Measurements from ENCODE around the gene CDC42EP4.
"Not testable (repeated sequence)": the region's sequence is repeated elsewhere in the genome, so short reads cannot be mapped to it uniquely, and the experiment has no call there.

The CDC42EP4 gene

DNA sequence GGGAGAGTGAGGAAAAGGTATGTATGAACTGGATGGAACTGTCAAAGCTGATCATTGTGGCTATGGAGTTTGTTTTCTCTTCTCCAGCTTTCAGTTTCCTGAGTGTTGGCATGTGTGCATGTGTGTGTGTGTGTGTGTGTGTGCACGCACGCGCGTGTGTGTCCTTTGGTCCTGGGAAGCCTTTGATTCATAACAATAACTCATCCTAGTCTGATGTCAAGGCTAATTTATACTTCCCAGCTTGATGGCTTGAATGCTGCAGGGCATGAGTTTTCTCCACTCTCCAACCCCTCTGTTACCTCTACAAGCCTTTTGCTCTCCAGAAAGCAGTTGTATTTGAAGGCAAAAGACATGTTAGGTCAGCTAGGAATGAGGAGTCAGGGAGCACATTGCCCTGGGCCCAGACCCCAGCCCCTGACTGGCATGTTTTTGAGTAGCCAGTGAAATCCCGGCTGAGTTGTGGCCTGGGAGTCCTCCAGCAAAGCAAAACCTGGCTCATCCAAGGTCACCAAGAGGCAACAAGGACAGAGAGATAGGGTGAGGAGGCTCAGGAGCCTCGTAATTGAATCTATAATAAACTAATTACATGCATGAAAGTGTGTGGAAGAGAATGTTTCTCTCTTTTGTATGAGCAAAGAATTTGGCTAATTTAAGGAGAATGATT is 8.9 kb upstream of the CDC42EP4 start:
- DNase-seq (ENCODE audit: low read depth) = no peak

DNA sequence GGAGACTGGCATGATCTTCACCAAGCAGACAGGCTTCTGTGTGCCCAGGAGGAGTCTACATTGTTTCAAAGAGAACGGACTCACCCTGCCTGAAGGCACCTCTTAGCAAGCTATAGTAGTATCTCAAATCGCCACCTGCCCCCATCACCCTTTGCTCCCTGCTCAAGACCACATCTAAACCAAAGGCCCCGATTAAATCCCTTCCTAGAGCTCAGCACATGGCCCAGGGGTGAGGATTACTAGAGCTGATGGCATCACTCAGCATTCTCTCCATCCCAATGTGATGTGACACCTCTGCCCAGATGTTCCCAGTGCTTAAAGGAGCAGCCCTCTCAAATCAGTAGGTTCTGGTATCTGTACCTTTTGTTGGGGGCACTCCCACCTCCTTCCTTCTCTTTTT is 8.0 kb upstream of the CDC42EP4 start:
- DNase-seq (ENCODE audit: low read depth) = no peak

DNA sequence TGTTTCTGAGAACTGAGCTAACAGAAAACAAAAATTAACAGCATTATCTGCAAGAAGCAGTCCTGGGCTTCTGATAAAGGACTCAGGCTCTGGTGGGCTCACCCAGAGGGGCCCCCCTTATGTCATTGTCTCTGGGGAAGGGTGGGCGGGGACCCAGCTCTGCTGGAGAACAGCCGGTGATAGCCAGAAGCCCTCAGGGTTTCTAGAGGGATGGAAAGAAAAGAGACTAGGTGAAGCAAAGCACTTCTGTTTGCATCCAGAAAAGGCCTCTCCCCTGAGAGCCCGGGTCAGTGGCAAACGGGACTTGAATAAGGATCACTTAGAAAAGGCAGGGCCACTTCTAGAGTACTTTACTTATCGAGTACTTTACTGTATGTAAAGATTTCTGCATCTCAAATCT is 7.0 kb upstream of the CDC42EP4 start:
- no peak for DNase-seq (ENCODE audit: low read depth)

DNA sequence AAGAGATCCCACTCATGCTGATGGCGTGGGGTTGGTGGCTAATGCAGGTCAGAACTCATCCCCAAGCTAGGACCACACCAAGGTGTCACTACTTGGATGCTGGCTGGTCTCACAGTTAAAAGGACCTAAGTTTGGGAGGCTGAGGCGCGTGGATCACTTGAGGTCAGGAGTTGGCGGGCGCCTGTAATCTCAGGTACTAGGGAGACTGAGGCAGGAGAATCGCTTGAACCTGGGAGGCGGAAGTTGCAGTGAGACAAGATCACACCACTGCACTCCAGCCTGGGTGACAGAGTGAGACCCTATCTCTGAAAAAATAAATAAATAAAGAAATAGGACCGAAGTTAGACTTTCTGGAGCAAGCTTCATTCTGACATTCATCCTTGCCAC is 6.6 kb upstream of the CDC42EP4 start:
- no peak for DNase-seq (ENCODE audit: low read depth)

DNA sequence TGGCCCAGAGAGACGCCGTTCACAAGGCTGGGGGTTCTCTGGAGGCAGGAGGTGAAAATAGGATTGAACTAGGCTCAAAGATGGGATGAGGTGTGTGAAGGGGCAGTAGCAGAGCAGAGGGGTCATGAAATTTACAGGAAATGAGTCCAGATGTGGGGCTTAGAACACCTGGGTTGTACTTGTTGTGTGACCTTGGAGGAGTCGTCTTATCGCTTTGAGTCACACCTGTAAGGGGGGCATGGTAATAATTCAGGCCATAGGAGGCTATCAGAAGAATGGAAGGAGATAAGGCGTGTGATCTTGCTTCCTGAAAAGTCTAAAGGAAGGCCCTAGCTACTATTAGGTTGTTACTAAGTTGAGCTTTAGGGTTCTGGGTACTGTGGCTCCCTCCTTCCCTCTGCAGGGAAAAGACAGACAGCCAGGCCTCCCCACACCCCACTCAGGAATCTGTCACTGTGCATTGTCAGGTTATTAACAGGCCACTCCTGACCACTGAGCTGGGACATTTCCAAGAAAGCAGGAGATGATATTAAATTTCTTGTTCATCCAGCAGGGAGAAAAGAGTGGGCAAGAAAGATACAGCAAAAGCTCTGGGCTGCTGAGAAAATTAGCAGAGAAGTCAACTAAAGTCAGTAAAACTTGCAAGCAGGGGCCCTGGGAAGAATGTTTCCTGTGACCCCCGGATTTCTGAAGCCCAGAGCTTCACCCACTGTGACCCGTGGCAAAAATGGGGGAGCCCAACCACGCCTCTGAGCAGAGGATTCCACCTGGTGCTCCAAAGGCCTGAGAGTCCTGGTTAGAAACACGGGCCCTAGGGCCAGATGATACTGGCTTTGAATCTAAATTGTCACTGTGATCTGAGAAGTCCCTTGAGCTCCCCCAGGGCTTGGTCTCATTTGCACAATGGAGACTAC is 6.0 kb upstream of the CDC42EP4 start:
- no peak for DNase-seq (ENCODE audit: low read depth)

DNA sequence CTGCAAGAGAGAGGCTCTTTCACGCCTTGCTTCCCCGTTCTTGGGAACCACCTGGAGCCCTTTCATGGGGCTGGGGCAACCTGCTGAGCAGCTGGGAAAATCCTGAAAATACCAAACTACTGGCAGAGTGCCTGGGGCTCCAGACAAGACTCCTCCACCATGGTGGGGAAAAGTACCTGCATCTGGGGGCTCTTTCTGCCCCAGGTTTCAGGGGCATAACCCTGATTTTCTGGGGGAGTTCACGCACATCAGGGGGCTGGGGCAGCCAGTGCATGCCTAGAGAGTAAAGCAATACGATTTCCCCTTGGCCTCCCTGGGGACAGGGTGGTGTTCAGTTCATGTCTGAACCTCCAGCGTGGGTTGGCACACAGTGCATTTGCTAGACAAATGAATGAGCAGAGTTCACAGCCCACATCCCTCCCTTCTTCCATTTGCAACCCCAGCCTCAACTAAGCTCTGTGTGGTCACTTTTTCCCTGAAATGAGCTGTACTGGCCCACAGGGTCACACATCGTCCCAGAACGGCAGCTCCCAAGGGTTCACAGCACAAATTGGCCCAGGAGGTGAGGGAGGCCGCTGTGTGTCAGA is 5.2 kb upstream of the CDC42EP4 start:
- DNase-seq (ENCODE audit: low read depth) = no peak

DNA sequence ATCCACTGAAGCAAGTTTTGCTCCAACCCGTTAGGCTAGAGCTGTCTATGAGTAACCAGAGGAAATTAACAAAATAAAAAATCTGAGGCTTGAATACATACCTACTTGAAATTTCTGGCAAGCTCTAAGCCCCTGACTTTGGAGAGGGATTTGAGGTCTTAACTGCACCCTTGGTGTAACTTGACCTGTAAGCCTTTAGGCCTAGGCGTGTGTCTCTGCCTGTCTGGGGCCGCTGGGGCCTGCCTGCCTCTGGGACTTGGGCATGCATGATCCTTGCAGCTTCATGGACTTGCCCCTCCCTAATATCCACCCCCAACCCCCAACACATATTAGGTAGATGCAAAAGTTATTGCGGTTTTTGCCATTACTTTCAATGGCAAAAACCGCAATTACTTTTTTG is 3.7 kb upstream of the CDC42EP4 start:
- DNase-seq (ENCODE audit: low read depth) = no peak

DNA sequence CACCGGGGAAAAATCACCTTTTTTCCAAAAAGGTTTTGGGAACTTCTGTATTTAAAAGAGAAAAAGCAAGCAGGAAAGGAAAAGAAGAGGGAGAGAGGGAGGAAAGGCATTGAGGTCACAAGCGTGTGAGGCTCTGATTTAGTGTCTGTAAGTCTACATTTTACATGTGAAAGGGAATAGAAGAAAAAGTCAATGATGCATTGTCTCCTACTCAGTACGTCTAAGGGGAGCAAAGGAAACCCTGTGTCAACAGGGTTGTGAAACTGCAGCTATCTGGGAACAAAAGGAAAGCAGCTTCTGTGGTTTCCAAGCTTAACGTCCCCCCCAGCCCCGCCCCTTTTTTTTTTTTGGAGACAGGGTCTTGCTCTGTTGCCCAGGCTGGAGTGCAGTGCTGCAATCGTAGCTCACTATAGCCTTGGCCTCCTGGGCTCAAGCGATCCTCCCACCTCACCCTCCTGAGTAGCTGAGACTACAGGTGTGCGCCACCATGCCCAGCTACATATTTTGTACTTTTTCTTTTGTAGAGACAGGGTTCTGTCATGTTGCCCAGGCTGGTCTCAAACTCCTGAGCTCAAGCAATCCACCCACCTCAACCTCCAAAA is 1.8 kb upstream of the CDC42EP4 start:
- no peak for DNase-seq (ENCODE audit: low read depth)

DNA sequence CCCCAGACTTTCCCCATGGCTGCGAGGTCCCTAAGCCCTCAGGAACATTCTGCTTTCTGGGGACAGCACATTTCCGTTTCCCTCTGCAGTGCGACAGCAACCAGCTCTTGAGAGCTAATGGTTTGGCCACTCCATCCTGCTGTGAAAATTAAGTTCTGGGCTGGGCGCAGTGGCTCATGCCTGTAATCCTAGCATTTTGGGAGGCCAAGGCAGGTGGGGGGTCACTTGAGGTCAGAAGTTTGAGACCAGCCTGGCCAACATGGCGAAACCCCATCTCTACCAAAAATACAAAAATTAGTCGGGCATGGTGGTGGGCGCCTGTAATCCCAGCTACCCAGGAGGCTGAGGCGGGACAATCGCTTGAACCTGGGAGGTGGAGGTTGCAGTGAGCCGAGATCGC is 1.1 kb upstream of the CDC42EP4 start:
- not testable (repeated sequence) for DNase-seq (ENCODE audit: low read depth)

DNA sequence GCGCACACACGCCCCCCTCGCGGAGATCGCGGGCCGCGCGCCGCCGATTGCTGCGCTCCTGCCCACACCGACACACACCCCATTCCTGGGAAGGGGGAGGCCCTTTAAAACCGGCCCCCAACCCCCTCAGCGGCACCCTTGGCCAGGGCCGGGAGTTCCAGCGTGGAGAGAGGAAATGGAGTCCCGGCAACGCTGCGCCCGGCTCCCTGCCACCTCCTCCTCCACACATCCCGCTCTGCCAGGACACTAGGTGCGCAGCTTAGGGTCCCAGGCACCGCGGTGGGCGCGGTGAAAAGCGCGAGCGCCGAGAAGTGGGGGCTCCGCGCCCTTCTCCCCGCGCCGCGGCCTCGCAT is 397 bp downstream of the CDC42EP4 start:
- no peak for DNase-seq (ENCODE audit: low read depth)

DNA sequence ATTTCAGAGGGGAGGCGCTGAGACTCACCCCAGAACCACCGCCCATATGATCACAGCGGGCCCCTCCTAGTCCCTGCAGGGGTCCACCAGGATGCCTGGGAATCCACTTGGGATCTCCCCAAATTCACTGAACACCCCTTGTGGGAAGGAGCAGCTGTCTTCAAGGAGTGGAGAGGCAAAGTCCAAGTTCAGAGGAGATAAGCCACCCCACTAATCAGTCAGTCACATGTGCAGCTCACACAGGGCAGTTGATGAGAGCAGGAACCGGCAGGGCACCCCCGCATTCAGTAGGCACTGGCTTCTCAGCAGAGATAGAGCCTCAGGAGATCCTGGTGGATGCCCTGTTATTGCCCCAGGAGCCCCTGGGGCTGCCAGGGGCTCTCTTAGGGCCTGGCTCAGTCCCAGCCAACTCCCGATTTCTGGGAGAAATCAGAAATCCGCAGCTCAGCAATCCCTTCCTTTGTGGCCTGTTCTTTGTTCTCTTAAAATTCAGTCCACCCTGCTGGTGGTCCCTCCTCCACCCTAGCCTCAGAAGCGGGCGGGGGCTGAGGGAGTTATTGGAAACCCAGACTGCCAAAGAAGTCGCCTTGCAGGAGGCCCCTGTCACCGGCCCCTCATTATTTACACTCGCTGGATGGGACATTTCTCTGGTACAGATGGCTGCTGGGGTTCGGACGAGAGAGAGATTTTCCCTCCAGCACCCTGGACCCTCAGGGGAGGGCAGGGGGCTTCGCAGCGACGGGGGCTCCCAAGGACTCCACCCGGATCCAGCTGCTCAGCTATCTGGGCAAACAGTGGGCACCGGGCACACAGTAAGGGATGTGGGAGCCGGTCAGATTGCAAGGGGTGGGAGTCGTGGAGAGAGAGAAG is 1.8 kb downstream of the CDC42EP4 start:
- DNase-seq (ENCODE audit: low read depth) = no peak

DNA sequence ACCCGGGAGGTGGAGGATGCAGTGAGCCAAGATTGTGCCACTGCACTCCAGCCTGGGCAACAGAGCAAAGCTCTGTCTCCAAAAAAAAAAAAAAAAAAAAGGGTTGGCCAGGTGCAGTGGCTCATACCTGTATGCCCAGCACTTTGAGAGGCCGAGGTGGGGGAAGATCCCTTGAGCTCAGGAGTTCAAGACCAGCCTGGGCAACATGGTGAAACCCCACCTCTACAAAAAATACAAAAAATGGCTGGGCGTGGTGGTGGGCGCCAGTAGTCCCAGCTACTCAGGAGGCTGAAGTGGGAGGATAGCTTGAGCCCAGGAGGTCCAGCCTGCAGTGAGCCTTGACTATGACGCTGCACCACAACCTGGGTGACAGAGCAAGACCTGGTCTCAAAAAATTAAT is 2.8 kb downstream of the CDC42EP4 start:
- not testable (repeated sequence) for DNase-seq (ENCODE audit: low read depth)

DNA sequence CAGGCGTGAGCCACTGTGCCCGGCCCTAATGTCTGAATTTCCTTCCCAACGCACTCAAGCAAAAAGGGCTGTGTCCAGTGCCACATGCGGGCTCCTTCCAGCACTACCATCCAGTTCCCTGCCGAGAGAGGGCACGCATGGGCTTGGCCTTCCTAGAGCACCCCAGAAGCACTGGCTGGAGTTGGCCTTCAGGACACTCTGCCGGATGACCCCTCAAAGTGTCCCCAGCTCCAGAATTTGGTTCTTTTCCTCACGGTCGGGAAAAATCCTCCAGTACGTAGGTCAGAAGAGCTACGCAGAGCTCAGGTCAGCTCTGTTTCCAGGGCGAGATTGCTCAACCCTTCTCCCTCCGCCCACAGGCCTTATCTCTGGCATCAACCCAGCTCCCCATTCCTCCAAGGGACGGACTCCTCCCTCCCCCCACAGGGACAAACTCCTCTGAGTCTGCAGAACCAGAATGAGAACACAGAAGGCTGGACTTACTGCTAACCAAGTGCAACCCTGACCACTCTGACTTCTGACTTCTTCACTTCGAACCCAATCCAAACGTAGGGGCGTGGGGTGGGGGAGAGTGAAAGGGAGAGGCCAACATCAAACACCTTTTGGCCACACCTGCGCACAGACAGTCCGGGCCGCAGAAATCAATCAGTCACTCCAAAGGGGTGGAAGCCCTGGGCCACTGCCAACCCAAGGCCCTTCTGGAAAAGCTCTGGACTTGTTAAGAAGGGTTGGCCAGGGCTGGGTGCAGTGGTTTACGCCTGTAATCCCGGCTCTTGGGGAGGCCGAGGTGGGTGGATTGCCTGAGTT is 3.6 kb downstream of the CDC42EP4 start:
- DNase-seq (ENCODE audit: low read depth) = no peak

DNA sequence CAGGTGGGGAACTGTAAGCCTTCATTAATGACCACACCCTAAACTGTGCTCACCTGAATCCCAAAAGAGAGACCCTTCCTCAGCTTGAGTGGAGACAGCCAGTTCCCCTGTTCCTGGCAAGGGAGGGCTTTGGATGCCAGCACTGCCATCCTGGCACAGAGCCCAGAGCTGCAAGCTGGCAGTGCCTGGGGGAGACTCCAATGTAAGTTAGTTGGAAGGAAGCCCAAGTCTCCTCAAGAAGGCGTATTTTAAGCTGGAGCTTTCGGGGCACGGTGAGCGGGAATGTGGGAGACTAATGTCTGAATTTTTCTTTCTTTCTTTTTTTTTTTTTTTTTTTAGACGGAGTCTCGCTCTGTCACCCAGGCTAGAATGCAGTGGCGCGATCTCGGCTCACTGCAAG is 4.7 kb downstream of the CDC42EP4 start:
- DNase-seq (ENCODE audit: low read depth) = no peak

DNA sequence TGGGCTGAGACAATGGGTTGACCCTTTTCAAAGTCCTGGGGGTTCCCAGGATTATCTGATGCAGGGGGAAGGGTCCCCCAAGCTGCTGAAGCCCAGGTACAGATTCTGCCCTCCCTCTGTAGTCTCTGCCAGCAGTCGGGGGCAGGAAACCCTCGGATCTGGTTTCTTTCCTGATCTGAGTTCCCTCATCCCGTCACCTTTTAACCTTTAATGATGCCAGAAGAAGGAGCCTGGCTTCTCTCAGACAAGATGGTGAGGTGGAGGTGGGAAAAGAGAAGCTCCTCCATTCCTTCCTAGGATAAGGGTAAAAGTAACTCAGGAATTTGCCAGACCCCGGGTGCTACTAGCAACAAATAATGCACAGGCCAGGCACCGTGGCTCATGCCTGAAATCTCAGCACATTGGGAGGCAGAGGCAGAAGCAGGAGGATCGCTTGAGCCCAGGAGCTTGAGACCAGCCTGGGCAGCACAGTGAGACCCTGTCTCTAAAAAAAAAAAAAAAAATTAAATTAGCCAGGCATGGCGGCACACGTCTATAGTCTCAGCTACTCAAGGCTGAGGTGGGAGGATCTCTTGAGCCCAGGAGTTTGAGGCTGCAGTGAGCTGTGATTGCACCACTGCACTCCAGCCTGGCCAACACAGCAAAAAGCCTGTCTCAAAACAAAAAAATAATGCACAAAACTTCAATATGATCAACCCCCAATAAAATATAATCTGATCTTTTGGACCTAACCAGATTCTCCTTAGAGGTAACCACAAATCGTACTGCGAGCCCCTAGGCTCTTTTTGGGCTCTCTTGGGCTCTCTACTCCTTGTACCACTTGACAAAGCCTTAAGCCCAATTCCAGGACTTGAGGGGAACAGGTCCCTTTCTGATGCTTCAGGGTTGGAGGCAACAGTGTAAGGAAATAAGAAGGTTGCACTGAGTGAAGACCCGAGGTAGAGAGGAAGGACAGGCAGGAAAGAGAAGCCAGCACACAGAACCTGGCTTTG is 5.7 kb downstream of the CDC42EP4 start:
- DNase-seq (ENCODE audit: low read depth) = no peak

DNA sequence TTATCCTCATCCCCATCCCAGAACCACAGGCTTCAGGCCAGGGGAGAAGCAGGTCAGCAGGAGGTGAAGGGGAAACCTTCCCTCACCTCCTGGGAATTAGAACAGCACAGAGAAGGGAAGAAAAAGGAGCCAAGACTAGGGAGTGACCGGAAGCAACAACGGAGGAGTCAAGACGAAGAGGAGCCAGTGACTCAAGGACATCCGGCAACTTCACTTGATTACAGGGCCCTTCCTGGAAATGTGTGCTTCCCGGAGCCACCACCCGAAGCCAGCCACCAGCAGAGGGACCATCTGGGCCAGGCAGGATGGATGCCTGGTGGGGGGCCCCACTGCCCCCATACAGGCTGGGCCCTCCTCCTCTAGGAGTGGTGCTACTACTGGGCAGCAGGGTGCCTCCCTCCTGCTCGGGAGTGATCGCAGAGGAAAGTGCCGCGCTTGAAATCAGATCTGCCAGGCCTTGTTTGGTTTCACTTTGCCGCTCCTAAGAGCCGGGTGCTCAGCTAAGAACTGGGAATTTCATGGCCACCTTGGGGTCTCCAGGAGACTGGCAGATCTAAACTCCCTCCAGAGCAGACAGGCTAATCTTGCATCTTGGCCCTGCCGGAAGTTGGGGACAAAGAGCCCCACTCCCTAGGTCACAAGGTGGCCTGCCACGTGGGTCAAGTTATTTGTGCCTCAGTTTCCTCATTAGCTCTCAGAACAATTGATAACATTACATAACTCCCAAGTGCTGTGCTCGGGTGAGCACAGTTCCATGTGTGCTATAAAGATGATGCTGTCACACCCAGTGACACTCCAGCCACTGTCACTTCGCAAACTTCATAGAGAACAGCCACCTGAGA is 6.6 kb downstream of the CDC42EP4 start:
- no peak for DNase-seq (ENCODE audit: low read depth)

DNA sequence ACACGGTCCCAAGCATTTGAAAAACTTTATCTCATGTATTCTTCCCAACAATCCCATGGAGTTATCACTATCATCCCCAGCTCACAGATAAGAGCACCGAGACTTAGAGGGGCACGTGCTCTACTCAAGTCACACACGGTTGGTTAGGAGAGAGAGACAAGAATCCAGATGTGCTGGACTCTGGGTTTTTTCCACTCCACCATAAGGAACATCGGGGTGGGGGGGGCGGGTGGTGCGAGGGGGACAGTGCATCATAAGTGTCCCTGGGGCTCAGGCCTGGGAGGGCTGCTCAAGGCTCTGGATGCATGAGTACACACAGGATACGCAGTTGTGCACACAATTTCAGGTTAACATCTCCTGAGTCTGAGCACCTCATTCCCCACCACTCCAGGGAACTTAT is 7.4 kb downstream of the CDC42EP4 start:
- DNase-seq (ENCODE audit: low read depth) = no peak

DNA sequence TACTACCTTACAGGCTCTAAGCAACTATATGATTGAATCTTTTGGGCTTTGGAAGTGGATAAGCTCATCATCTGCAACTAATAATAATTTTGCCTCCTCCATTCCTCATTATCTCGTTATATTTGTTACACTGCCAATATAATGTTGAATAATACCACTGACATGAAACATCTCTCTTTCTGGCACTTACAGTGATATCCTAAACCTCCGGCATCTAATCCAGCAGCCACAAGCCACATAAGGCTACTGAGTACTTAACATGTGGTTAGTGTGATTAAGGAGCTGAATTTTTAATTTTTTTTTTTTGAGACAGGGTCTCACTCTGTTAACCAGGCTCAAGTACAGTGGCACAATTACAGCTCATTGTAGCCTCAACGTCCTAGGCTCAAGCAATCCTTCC is 9.6 kb downstream of the CDC42EP4 start:
- DNase-seq (ENCODE audit: low read depth) = no peak

DNA sequence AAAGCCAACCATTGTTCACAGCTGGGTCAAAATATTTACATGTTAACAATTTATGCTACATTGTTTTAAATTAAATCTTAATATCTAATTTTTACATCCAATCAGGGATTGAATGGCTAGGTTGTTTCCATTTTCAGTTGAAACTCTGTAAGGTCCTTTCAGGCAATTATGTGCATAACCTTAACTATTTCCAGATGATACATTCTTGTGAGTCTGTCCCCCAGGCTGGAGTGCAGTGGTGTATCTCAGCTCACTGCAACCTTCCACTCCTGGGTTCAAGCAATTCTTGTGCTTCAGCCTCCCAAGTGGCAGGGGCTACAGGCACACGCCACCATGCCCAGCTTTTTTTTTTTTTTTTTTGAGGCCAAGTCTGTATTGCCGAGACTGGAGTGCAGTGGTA is 10.4 kb downstream of the CDC42EP4 start:
- no peak for DNase-seq (ENCODE audit: low read depth)

All from activated T-helper 1 cell treated with Interleukin-2 at 50 U/mL for 16 hours (primary cell).